OCI-LY3 (cell line): ENCODE results near the gene BCL6.

ENCODE experiments used
- H2AFZ ChIP-seq: fragments of 200-600, 300-600 bp; shearing (Covaris generic); 2 replicates; pipeline ENCODE4 v1.6.0; 2014; ENCODE audit warnings: antibody characterized with exemption, low read depth, low read length
- H3K27ac ChIP-seq: fragments of 200-600, 300-600 bp; sonication (generic); 2 replicates; pipeline ENCODE4 v1.5.1; 2014; ENCODE audit warnings: mild to moderate bottlenecking, low read length, moderate library complexity, mixed read lengths
- H3K27me3 ChIP-seq: fragments of 200-600, 300-600 bp; sonication (generic); 2 replicates; pipeline ENCODE4 v1.6.1; 2014; ENCODE audit warnings: low read depth, low read length, mixed read lengths
- H3K36me3 ChIP-seq: fragments of 200-600, 300-600 bp; sonication (generic); replicated peaks from 2 replicates; pipeline ENCODE3; 2014; ENCODE audit warnings: low read depth, low read length, mixed read lengths
- H3K4me1 ChIP-seq: fragments of 300-600, 200-600 bp; sonication (generic); 2 replicates; pipeline ENCODE4 v1.6.1; 2014; ENCODE audit warnings: low read length, mixed read lengths
- H3K4me2 ChIP-seq: fragments of 200-600, 300-600 bp; sonication (generic); 2 replicates; pipeline ENCODE4 v1.6.1; 2014; ENCODE audit warnings: low read length, mixed read lengths
- H3K4me3 ChIP-seq: fragments of 300-600, 200-600 bp; sonication (generic); 2 replicates; pipeline ENCODE4 v1.5.1; 2014; ENCODE audit warnings: antibody characterized with exemption, mild to moderate bottlenecking, low read length, moderate library complexity
- H3K79me2 ChIP-seq: fragments of 300-600, 200-600 bp; shearing (Covaris generic); 2 replicates; pipeline ENCODE4 v1.6.1; 2014; ENCODE audit warnings: mild to moderate bottlenecking, low read length, mixed read lengths
- H3K9ac ChIP-seq: fragments of 300-600, 200-600 bp; shearing (Covaris generic); 2 replicates; pipeline ENCODE4 v1.6.0; 2014; ENCODE audit warnings: mild to moderate bottlenecking, low read length, moderate library complexity
- H3K9me3 ChIP-seq: fragments of 200-600, 300-600 bp; shearing (Covaris generic); 2 replicates; pipeline ENCODE4 v1.6.1; 2014; ENCODE audit warnings: low read length, mixed read lengths; ENCODE audit not compliant: insufficient read depth
- H4K20me1 ChIP-seq: fragments of 200-600, 300-600 bp; sonication (generic); 2 replicates; pipeline ENCODE4 v1.6.1; 2016; ENCODE audit warnings: low read length, mixed read lengths; ENCODE audit not compliant: insufficient read depth
- EZH2phosphoT487 ChIP-seq: fragments of 200-600 bp; shearing (Covaris generic); IDR thresholded peaks from 2 replicates; pipeline ENCODE4 v1.6.1; 2018; ENCODE audit warnings: antibody characterized with exemption, mixed run types, low read depth
- TF ChIP-seq, protein P1 (sequence below): fragments of 200-600, 300-600 bp; sonication (generic); IDR thresholded peaks from 2 replicates; pipeline ENCODE4 v1.5.1; 2014; ENCODE audit warnings: antibody characterized with exemption, low read length, low read depth

Gene BCL6

DNA sequence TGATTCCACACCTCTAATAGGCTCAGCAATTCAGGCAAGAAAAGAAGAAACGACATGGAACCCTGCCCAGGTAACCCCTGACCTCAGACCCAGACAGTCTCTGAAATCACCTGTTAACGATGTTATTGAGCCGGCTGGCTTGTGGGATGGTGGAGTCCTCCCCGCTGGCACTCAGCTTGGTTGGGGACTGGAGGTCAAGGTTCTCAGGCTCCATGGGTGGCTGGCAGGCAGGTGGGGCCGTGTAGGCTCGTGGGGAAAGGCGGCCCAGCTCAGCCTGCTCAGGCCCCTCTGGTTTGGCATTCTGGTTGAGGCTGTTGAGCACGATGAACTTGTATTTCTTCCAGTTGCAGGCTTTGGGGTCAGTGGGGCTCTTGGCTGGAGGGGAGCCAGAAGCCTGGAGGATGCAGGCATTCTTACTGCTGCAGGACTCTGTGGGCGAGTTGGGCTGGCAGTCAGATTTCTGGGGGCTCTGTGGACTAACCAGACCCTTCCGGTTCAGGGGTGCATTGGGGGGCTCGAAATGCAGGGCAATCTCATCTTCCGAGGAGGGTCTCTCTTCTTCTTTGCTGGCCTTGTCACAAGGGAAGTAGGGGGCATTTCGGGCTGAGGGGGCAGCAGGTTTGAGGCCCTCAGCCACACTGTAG is 16.2 kb downstream of the BCL6 start:
- Histone ChIP-seq H3K36me3 (peaks cover 96% of the 10 kb centered on the region), H3K9ac (no peak overlapping the region), H2AFZ (no peak overlapping the region), H3K27me3 (no peaks in the 10 kb centered on the region), H3K9me3 (no peaks in the 10 kb centered on the region), H3K4me1 (no peaks in the 10 kb centered on the region), H3K4me2 (no peak overlapping the region), H3K27ac (no peak overlapping the region), H3K4me3 (no peak overlapping the region), H3K79me2 (peaks cover 4% of the 10 kb centered on the region; the same call in 1 of the 2 replicates), H4K20me1 (peaks cover 92% of the 10 kb centered on the region)
- TF ChIP-seq, protein P1, sequence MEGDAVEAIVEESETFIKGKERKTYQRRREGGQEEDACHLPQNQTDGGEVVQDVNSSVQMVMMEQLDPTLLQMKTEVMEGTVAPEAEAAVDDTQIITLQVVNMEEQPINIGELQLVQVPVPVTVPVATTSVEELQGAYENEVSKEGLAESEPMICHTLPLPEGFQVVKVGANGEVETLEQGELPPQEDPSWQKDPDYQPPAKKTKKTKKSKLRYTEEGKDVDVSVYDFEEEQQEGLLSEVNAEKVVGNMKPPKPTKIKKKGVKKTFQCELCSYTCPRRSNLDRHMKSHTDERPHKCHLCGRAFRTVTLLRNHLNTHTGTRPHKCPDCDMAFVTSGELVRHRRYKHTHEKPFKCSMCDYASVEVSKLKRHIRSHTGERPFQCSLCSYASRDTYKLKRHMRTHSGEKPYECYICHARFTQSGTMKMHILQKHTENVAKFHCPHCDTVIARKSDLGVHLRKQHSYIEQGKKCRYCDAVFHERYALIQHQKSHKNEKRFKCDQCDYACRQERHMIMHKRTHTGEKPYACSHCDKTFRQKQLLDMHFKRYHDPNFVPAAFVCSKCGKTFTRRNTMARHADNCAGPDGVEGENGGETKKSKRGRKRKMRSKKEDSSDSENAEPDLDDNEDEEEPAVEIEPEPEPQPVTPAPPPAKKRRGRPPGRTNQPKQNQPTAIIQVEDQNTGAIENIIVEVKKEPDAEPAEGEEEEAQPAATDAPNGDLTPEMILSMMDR: no peak
- no peak for TF ChIP-seq EZH2phosphoT487

- H4K20me1 ChIP-seq: peaks cover 90% of the 10 kb centered on the region
- H3K4me3 ChIP-seq: no peak overlapping the region
- no peaks in the 10 kb centered on the region for H3K27me3 ChIP-seq
- H3K27ac ChIP-seq: no peak overlapping the region
- H3K4me2 ChIP-seq: no peak overlapping the region
- H3K36me3 ChIP-seq: peaks cover 98% of the 10 kb centered on the region
- peaks cover 1% of the 10 kb centered on the region; the same call in 1 of the 2 replicates for H3K79me2 ChIP-seq
- H2AFZ ChIP-seq: no peak overlapping the region
- TF ChIP-seq EZH2phosphoT487: no peak
- TF ChIP-seq, protein P1: no peak
- no peak overlapping the region for H3K9ac ChIP-seq
- no peaks in the 10 kb centered on the region for H3K4me1 ChIP-seq
- H3K9me3 ChIP-seq: no peaks in the 10 kb centered on the region
These were observed 17.0 kb downstream of the BCL6 start for GRCh38 chr3:187728248-187728647.

- Histone ChIP-seq H2AFZ (no peak overlapping the region), H3K27me3 (no peaks in the 10 kb centered on the region), H3K27ac (no peak overlapping the region), H3K79me2 (no peaks in the 10 kb centered on the region), H4K20me1 (peaks cover 79% of the 10 kb centered on the region), H3K9ac (no peak overlapping the region), H3K36me3 (peaks cover 98% of the 10 kb centered on the region), H3K4me1 (no peaks in the 10 kb centered on the region), H3K4me3 (no peak overlapping the region), H3K4me2 (no peak overlapping the region), H3K9me3 (no peaks in the 10 kb centered on the region)
- TF ChIP-seq, protein P1: no peak
- TF ChIP-seq EZH2phosphoT487: no peak
These were observed 18.7 kb downstream of the BCL6 start for GRCh38 chr3:187726564-187726963.

GRCh38 chr3:187725653-187726370 is 19.5 kb downstream of the BCL6 start:
- Histone ChIP-seq H3K27ac (no peak overlapping the region), H3K27me3 (no peaks in the 10 kb centered on the region), H3K79me2 (no peaks in the 10 kb centered on the region), H3K4me1 (no peaks in the 10 kb centered on the region), H3K9me3 (no peaks in the 10 kb centered on the region), H3K9ac (no peak overlapping the region), H3K4me3 (no peak overlapping the region), H4K20me1 (peaks cover 73% of the 10 kb centered on the region), H2AFZ (no peak overlapping the region), H3K36me3 (peaks cover 98% of the 10 kb centered on the region), H3K4me2 (no peak overlapping the region)
- no peak for TF ChIP-seq EZH2phosphoT487
- TF ChIP-seq, protein P1: no peak
